ENCODE measurements around the gene LTBP4.

- TF ChIP-seq CTCF (IDR thresholded peaks at IDR 0.05 in 8 of 11, conservative IDR thresholded peaks at IDR 0.05 in 3 of 11) (no peak), POLR2A (IDR thresholded peaks at IDR 0.05) (no peak)
These were observed 3.6 kb downstream of the LTBP4 start for GRCh38 chr19:40604647-40605215.

Measured in spleen (tissue), 7 donors.